Choroid plexus epithelial cell (primary cell): Measurements from ENCODE around the gene PPT2.
A peak's percentile ranks its signal among the peaks of the same experiment; 100 is the strongest.
"Not testable (repeated sequence)": the region's sequence is repeated elsewhere in the genome, so short reads cannot be mapped to it uniquely, and the experiment has no call there.

Experiments used
- DNase-seq: peaks from one replicate; pipeline ENCODE4 v3.0.0-alpha.2; 2010; ENCODE audit warnings: low read depth
- H3K4me3 ChIP-seq: 2 replicates; pipeline ENCODE4 v1.5.1; 2011; ENCODE audit warnings: low read depth, mild to moderate bottlenecking, control low read depth, low read length, moderate library complexity
- CTCF ChIP-seq: conservative IDR thresholded peaks from 2 replicates; pipeline ENCODE4 v1.5.1; 2011; ENCODE audit warnings: low read depth, mild to moderate bottlenecking, control low read depth, inconsistent platforms, low read length, moderate library complexity

Gene PPT2

DNA sequence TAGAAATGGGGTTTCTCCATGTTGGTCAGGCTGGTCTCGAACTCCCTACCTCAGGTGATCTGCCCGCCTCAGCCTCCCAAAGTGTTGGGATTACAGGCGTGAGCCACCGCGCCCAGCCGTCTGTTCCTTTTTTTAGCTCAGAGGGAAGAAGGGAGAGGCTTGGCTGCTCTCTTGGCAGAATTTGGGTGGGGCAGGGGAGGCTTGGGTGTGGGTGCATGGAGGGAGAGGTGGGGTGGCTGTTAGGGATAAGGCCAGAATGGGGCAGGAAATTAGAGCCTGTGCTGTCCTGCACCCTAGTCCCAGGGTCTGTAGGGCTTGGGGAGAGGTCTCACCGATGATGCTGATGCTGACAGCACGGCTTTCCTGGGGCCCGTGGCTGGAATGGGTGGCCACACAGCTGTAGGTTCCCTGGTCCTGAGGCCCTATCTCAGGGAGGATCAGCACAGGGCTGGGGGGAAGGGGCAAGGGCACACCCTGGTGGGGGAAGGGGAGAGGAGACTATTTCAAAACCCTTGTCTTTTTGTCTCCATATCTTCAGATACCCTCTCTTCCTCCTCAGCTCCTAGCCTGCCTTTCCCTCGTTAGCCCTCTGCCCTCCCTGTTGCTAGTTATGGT lies 28.1 kb downstream of the PPT2 start:
- H3K4me3 ChIP-seq, result no peak overlapping the region
- TF ChIP-seq CTCF, result no peak
- no peak for DNase-seq

DNA sequence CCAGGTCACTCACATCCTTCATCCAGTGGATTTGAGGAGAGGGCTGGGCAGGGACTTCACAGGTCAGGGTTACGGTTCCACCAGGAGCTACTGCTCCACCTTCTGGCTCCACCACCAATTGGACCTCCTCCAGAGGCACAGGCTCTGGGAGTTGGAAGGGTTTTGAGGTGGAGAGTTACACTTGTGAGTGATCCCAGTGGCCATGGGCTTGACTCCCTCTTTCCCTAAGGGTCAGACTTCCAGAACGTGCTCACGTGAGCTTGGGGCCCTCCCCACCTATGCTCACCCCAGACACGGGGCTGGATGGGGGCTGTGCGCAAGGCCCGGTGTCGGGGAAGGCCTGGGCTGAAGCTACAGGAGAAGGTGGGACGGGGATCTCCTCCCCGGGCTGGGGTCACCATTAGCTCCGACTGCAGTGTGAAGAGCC lies 28.6 kb downstream of the PPT2 start:
- no peak for DNase-seq
- H3K4me3 ChIP-seq, result no peak overlapping the region
- no peak for TF ChIP-seq CTCF

GRCh38 chr6:32183030-32183429 lies 29.1 kb downstream of the PPT2 start:
- no peak for TF ChIP-seq CTCF
- no peak for DNase-seq
- no peak overlapping the region for H3K4me3 ChIP-seq

GRCh38 chr6:32183483-32184083 lies 29.6 kb downstream of the PPT2 start:
- TF ChIP-seq CTCF, result no peak
- H3K4me3 ChIP-seq, result no peak overlapping the region
- DNase-seq, result no peak

DNA sequence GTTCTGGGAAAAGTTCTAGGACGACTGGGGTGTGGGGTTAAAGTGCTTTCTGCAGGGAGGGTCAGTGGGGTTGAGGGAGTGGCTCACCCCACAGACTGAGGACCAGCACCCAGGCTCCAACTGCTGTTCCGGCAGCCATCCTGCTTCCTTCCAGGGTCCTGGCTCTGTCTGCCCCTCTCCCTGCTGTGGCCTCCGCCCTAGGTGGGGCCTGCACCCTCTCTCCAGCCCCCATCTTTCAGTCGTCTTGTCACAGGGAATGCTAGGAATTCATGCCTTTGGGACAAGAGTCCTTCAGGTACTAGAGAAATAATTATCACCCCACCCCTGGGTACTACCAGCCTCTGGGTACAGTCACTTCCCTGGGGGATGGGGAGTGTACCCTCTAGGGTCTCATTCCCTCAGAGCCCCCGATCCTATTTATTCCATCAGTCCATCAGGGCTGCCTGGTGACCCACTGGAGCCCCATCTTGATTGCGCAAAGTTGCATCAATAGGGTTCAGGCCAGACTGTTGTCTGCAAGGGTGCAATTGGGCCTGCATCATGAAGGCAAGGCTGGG lies 30.2 kb downstream of the PPT2 start, which contains the start of gene AGER:
TSS of gene AGER (minus strand) at position 170 of the 557 bp plus-strand sequence. CDS start at position 139, 31 bp downstream.
- no peak for TF ChIP-seq CTCF
- no peak for DNase-seq
- no peak within 1 kb of the TSS for H3K4me3 ChIP-seq

GRCh38 chr6:32185681-32186131 lies 31.8 kb downstream of the PPT2 start:
- peak; percentile 91 for DNase-seq
- H3K4me3 ChIP-seq, result not testable (repeated sequence)

DNA sequence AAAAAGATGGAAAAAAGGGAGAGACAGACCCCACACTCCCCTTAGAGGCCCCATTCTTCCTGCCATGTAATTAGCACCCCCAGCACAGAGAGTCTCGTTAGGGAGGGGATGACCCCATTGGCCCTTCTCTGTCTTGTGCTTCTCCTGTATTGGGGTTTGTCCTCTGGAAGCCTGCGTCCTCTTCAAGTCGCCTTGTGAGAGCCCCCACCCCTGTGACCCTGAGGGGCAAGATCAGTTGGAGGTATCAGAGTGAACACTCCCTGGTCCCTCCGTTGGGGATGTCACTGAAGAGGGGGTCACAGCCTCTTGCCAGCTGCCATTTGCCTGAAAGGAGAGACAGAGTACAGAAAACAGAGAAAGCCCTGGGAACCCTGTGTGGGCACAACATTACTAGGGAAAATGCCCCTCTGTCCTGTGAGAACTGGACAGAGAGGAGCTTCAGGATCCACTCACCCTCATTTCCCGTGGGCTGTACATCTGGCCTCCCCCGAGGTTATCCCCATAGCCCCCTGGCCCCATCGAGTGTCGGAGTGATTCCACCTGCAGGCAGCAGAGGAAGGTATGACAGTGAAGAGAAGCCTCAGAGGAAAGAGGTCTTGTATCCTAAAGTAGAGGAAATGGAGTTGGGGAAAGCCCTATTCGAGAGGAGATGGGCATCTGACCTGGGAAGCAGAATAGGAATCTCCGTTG lies 32.4 kb downstream of the PPT2 start:
- not testable (repeated sequence) for DNase-seq, H3K4me3 ChIP-seq
